HG03457 (cell line): Measurements from ENCODE around the gene KLHL2.
"Not testable (repeated sequence)": the region's sequence is repeated elsewhere in the genome, so short reads cannot be mapped to it uniquely, and the experiment has no call there.

Source experiments
- ATAC-seq: cut with Tn5 transposase; IDR thresholded peaks from one replicate; pipeline ENCODE4 v1.9.1; 2021; ENCODE audit warnings: moderate number of reproducible peaks; ENCODE audit not compliant: unreplicated experiment

Gene KLHL2, protein sequence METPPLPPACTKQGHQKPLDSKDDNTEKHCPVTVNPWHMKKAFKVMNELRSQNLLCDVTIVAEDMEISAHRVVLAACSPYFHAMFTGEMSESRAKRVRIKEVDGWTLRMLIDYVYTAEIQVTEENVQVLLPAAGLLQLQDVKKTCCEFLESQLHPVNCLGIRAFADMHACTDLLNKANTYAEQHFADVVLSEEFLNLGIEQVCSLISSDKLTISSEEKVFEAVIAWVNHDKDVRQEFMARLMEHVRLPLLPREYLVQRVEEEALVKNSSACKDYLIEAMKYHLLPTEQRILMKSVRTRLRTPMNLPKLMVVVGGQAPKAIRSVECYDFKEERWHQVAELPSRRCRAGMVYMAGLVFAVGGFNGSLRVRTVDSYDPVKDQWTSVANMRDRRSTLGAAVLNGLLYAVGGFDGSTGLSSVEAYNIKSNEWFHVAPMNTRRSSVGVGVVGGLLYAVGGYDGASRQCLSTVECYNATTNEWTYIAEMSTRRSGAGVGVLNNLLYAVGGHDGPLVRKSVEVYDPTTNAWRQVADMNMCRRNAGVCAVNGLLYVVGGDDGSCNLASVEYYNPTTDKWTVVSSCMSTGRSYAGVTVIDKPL

GRCh38 chr4:165207431-165208220, at the start of gene KLHL2:
Gene KLHL2, plus strand, starts transcription at chr4:165207561. Its CDS starts 316 bp downstream, at chr4:165207877.
- peak; percentile 87 for ATAC-seq

GRCh38 chr4:165158762-165159161, 48.6 kb upstream of the KLHL2 start:
- ATAC-seq = no peak

DNA sequence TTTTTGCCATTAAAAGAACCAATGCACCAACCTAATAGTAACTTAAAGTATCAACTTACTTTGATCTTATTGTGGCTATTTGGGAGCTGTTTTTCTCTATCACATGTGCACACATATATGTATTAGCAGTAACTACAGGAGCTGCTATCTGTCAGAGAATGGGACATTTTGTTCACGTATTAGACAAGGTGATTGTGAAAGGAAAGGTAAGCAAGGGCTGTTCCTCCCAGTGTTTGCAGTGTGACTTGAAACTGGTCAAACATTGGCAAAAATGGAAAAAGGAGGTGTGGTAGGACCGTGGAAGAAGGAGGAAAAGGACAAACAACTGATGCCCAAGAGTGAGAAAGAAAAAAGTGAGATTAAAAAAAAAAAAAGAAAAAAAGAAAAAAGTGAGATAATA, 43.1 kb upstream of the KLHL2 start:
- ATAC-seq = no peak

- not testable (repeated sequence) for ATAC-seq
Observed at GRCh38 chr4:165166872-165167271, 40.5 kb upstream of the KLHL2 start.

GRCh38 chr4:165167650-165168049, 39.7 kb upstream of the KLHL2 start:
- ATAC-seq = no peak

DNA sequence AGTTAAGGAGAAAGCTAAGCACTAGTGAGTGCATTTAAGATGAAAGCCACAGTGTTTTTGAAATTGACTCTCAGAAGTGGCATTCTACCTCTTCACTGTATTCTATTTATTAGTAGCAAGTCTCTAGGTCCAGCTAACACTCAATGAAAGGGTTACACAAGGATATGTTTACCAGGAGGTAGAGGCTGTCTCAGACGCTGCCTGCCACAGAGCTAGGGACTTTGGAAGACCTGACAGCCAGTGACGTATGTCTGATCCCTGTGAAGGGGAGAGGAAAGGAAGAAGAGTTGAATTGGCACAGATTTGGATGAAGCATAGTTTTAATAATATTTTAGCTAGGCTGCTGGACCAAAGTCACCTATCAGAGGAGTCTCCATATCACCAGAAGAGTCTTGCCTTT, 36.5 kb upstream of the KLHL2 start:
- no peak for ATAC-seq

DNA sequence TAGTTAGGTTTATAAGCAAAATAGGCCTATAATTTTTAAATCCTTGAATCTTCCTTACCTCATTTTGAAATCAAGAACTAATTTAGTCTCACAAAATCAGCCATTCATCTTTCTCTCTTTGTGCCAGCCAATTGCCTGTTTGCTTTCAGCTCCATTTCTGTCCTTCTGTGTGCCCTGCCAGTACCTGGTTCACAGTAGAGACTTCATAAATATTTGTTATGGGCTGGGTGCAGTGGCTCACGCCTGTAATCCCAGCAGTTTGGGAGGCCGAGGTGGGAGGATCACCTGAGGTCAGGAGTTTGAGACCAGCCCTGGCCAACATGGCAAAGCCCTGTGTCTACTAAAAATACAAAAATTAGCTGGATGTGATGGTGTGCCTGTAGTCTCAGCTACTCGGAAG, 31.9 kb upstream of the KLHL2 start:
- not testable (repeated sequence) for ATAC-seq

DNA sequence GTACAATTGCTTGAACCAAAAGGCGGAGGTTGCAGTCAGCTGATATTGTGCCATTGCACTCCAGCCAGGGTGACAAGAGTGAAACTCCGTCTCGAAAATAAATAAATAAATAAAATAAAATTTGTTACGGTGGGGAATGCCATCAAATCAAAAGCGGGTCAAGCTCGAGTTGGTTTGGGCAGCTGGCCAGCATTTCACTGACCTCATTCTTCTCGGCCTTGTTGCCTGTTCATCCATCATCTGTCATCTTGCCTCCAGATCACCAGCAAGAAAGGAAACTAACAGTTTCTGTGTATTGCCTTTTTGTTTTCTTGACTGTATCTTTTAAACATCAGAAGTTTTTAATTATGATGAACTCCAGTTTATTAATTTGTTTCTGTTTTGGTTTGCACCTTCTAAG, 31.5 kb upstream of the KLHL2 start:
- ATAC-seq = no peak

DNA sequence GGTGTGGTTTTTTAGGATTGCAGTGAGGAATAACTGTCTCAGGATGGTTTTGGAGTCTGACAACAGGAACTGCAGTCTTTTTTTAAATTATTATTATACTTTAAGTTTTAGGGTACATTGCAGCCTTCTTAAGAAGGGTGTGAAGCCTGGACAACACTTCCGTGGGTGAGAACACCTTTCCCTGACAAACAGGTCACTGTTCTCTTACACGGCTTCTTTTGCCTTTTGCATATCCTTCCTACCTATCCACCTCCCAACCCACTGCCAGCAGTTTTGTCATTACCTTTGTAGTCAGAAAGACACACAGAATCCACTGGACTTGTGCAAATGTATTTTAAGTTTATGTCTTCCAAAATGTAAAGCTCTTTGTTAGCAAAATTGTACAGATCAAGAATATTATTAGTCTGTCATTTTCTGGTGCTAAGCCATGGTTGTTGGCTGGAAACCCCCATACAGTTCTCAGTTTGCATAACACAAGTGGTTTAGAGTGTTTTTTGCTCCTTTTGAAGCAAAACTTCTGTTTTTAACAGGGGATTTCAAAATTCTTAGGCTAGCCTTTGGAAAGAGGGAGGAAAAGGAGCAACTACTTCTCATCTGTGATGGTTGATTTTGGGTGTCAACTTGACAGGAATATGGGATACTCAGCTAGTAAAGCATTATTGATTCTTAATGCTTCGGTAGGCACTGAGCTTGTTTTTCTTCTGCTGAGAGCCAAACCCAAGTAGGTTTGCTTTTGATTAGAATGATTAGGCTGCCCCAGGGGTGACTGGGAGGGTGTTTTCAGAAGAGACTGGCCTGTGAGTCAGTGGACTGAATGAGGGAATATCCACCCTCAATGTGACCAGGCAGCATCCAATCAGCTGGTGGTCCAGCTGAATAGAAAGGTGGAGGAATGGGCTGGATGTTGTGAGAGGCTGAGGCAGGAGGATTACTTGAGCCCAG, 29.4 kb upstream of the KLHL2 start:
- ATAC-seq = no peak

GRCh38 chr4:165184220-165184619, 23.1 kb upstream of the KLHL2 start:
- no peak for ATAC-seq

DNA sequence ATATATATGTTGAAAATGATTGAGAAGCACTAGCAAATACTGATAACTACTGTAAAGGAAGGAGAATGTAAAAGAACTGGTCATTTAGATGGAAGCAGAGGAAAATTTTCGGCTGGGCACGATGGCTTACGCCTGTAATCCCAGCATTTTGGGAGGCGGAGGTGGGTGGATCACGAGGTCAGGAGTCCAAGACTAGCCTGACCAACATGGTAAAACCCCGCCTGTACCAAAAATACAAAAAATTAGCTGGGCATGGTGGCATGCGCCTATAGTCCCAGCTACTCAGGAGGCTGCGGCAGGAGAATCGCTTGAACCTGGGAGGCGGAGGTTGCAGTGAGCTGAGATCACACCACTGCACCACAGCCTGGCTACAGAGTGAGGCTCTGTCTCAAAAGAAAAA, 22.4 kb upstream of the KLHL2 start:
- not testable (repeated sequence) for ATAC-seq

- no peak for ATAC-seq
Observed at GRCh38 chr4:165185448-165185847, 21.9 kb upstream of the KLHL2 start.

GRCh38 chr4:165190591-165191347, 16.6 kb upstream of the KLHL2 start:
- no peak for ATAC-seq

- ATAC-seq = no peak
Observed at GRCh38 chr4:165191348-165191656, 16.1 kb upstream of the KLHL2 start.

- no peak for ATAC-seq
Observed at GRCh38 chr4:165191814-165192499, 15.4 kb upstream of the KLHL2 start.

DNA sequence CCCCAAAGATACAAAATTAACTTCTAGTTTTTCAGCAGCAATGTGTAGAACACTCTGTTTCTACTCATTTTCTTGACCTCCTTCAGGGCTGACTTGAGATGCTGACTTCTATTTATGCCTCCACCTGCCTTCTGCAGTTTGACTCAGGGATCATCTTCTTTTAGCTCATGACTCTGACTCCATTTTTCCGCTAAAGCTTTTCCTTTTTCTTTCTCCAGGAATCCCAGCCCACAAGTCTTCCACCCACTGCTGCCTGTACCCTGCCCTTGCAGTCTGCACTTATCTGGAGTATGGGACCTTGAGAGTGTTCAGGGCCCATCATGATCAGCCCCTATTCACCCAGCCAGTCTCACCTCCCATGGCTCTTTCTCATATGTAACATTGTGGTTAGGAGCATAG, 14.9 kb upstream of the KLHL2 start:
- no peak for ATAC-seq

DNA sequence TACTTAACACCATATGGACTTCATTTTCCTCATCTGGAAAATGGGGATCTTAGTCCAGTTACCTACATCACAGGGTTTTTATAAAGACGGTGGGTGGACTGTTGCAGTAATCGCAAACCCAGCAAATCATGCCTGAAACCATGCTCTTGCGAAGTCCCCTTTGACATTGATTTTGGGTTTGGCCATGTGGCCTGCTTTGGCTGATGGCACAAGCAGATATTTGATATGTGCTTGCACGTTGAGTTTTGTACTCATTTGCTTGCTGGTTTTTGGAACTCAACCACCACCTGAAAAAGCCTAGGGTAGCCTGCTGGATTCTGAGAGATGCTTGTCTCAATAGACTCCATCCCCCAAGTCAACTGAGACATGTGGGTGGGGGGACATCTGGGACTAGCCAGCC, 14.4 kb upstream of the KLHL2 start:
- ATAC-seq = no peak

DNA sequence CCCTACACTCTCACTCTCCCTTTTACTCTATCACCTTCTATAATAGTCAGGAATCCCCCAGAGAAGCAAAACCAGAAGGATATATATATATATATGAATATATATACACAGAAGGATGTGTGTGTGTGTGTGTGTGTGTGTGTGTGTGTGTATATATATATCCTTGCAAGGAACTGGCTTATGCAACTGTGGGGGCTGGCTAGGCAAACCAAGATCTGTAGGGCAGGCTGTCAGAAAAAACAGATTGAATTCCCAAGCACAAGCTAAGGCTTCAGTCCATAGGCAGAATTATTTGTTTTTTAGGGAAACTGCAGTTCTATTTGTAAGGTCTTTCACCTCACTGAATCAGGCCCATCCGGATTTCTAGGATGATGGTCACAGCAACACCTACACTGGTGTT, 13.0 kb upstream of the KLHL2 start:
- no peak for ATAC-seq

DNA sequence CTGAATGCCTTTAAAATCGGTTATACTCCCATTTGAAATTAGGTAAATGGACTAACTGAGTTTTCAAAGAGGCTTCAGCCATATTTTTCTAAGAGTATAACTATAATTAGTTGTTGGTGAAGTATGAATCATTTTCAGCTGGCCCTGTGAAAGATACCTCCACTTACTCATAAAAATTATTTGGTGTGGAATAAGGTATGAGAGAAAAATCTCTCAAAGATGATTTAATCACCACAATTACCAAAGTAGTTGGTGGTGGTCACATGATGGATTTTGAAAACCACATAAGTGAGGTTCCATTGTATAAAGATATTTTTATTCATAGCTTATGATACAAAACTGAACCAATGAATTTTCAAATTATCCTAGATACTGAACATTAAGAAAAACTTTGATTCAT, 9.0 kb upstream of the KLHL2 start:
- ATAC-seq = no peak

GRCh38 chr4:165199286-165199685, 8.1 kb upstream of the KLHL2 start:
- ATAC-seq = no peak
